HG02840 (cell line): ENCODE measurements around the gene GNAT3.

Source experiments
- ATAC-seq: cut with Tn5 transposase; IDR thresholded peaks from one replicate; pipeline ENCODE4 v1.9.1; 2021; ENCODE audit warnings: mild to moderate bottlenecking, moderate library complexity, moderate number of reproducible peaks; ENCODE audit not compliant: unreplicated experiment, low FRiP score

GNAT3 gene

GRCh38 chr7:80428161-80429054 lies 83.5 kb downstream of the GNAT3 start:
- no peak for ATAC-seq

GRCh38 chr7:80427218-80427617 lies 84.6 kb downstream of the GNAT3 start:
- ATAC-seq = no peak

DNA sequence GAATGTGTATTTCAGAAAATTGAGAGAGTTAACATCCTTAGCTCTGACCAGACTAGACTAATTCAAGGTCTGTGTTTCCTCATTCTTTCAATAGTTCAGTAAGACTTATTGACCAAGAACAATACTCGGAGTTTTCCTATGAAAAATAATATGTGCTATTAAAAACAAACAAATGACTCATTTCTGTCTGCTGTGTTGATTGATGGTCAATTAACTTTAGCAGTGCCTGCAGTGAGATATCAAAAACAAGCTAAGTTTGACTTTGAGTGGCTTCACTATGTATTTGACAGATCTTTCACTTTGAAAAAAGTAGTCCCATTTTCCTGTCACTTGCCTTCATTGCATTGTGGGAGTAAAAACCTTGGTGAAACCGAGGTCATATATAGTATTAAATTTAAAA lies 91.0 kb downstream of the GNAT3 start:
- ATAC-seq = no peak

GRCh38 chr7:80417211-80417793 lies 94.6 kb downstream of the GNAT3 start:
- ATAC-seq = no peak

- ATAC-seq = no peak
These were observed 96.3 kb downstream of the GNAT3 start for GRCh38 chr7:80415522-80415921.

DNA sequence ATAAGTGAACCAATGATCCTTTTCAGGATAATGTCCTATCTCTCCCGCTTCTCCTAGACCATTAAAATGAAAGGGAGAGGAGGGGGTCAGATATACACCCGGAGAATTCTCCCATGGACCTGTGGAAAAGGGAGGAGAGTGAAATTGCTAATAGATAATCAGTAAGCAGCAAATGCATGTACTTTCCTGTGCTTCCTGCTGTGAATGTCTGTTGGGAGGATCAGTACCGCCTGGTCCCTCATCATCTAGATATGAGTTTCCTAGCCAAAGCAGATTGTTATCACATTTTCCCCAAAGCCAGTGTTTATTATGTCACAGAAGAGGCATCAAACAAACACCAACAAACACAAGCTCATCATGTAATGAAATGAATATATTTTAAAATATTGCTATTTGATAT lies 96.8 kb downstream of the GNAT3 start:
- no peak for ATAC-seq

GRCh38 chr7:80414331-80414730 lies 97.5 kb downstream of the GNAT3 start:
- ATAC-seq = no peak

DNA sequence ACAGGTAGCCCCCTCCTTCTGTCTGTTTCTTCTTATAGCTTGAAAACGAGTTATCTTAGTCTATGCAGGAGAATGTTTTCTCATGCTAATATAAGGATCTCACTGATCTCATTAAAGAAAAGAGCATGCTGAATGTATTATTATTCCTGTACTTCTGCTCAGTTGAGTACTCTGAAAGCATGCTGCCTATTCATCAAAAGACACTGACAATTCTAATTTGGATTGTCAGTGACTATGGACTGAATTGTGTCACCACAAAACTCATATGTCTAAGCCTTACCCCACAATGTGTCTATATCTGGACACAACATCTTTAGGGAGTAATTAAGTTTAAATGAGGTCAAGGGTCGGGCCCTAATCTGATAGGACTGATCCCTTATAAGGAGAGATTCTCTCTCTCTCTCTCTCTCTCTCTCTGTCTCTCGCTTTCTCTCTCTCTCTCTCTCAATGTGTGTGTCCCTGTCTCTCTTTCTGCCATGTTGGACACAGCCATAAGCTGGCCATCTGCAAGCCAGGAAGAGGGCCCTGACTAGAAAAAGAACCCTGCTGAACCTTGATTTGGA lies 98.4 kb downstream of the GNAT3 start:
- no peak for ATAC-seq

DNA sequence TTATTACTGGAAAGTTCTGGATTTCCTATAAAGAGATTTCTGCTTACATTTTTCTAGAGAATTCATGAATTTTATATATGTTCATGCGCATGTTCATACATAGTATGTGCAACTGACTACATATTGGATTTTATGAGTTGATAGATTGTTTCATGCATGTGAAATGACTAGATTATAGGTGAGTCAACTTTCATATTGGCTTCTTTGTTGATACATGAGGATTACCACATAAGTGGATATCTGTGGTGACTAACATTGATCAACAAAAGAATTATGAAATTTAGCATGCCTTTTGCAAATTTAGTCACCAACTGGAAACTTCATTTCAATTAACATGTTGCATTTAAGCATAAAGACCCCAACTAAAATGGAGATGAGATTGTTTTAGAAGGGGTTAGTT lies 99.0 kb downstream of the GNAT3 start:
- ATAC-seq = no peak

DNA sequence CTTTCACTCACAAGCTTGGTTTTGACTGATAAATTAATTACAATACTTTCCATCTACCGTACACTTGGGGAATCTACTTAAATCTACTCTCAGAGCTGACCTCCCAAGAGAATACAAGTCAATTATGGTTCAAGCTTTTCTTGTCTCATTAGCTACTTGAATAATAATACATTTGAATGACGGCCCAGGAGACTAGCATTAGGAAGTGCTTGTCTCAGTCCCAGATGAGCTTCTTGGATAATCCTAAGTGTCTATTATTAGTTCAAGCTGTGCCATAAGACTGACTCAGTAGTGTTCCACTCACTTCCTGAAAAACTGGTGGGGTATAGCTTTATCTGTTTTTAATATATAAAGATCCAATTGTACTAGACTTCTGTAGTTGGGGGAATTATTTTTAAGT lies 100.2 kb downstream of the GNAT3 start:
- ATAC-seq = no peak

DNA sequence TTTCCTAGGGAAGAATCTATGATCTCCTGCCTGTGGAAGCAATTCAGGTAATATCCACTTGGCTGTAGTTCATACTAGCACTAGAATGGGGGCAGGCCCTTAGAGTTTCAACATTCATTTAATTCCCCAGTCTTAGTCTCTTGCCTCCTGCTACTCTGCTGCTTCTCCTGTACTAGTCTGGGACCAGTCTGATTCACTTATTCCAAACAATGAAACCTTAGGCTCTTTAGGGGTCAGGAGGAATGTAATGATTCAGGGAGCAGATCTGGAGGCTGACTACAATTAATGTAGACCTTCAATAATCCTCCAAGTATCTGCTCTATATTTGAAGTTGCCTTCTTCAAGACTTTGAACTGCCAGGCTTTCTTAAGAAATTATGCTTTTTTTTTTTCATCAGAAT lies 101.8 kb downstream of the GNAT3 start:
- no peak for ATAC-seq
